Stimulated activated CD8-positive, alpha-beta memory T cell treated with anti-CD3 and anti-CD28 coated beads, Interleukin-4, amount 100 ng/mL, for 1 hour (primary cell): ENCODE data around the gene PPAT.
A peak's percentile ranks its signal among the peaks of the same experiment; 100 is the strongest.
"Not testable (repeated sequence)": the region's sequence is repeated elsewhere in the genome, so short reads cannot be mapped to it uniquely, and the experiment has no call there.

Experiments used
- DNase-seq, 2 donors: peaks; one replicate each; pipeline ENCODE4 v3.0.0-alpha.2; 2020; ENCODE audit warnings: low read depth in 2 of 2, low spot score in 1 of 2

Gene PPAT

DNA sequence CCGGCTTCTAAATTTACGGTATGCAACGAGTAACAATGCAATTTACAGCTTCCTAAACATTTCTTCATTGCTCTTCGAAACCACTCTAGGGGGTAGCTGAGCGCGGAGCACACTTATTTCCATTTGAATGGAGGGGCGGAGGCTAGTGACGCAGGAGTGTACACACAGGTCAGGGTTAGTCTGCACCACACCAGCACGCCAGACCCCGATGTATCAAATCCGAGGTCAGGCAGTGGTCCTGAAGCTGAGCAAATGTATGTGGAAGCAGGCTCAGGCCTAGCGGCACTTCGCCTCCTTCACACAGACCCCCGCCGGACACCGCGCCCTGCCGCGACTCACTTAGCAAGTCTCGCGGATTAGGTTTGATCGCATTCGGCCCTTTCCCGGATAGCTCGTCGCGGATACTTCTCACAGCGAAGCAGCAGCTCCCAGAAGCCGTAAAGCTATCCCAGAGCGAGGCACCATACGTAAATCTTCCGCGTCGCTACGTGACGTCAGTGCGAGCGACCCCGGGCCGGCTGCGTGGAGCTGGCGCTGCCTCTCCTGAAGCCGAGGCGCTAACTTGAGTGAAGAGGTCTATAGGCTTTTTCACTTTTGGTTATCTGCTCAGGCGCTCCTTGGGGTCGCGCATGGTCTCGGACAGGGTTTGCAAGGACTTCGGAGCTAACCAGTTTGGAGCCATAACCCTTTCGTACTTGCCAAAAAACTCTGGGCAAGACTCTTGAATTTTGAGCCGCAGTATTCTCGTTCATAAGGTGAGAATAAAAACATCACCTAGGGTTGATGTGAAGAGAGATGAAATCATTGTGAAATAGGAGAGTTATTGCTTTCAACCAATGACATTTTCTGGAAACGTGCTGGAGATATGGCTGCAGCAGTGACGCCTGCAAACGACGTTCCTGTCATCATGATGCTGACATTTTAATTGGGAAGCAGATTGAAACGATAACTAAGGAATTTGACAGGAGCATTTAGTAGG, 48.1 kb downstream of the PPAT start, which contains the start of gene AASDH:
Gene AASDH (minus strand): TSS at position 469 of the 979 bp plus-strand sequence. CDS start 3,192 bp downstream, outside the sequence.
- DNase-seq = peak; percentile 88 to 97

DNA sequence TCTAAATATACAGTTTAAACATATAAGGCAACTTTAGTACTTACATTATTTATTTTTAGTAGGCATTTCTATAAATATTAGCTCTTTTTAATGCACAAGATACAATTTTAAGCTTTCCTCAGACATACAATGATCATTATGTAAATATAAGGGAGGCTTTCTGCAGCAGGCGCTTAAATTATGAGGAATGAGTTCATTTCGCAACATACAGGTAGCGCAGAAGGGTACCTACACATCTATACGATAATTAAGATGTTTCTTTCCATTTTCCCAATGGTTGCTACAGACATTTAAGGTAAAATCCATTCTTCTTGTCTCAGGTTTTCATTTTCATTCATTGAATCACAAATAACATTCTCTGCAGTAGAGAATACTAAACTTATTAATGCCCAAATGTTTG, 49.3 kb downstream of the PPAT start:
- no peak for DNase-seq

GRCh38 chr4:56375458-56375857, 60.0 kb downstream of the PPAT start:
- DNase-seq = no peak

GRCh38 chr4:56374956-56375355, 60.5 kb downstream of the PPAT start:
- no peak for DNase-seq

GRCh38 chr4:56372774-56373173, 62.6 kb downstream of the PPAT start:
- no peak for DNase-seq

DNA sequence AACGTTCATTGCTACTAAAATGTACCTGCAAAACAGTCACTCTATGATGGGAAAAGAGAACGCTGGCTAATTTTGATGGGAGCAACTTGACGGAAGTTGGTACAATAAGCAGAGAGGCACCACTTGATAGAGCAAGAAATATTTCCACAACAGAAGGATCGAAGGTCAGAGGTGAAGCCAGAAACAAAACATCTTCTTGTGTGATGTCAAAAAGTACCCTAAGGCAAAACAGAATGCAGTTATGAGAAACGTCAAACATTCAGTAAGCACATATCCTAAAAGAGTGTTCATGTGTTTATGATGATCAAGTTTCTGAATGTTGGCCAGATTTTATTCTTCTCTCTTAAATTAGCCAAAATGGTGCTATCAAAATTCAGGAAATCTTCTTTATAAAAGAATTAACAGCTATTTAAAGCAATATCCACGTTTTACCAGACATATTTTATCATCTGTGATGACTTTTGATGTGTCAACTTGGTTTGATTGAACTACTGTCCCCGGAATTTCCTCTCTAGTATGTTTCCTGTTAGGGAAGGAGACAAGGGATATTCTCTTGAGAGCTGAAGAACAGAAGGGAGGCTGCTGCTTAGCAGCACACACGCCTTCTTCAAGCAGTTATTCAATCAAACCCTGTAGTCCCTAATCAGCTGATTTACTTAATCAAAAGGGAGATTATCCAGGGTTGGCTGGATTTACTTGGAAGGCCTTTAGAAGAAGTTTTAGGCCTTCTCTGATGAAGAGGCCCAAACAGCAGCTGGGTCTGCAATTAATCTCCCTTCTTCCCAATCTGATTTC, 63.8 kb downstream of the PPAT start:
- no peak for DNase-seq

GRCh38 chr4:56370377-56370776, 65.0 kb downstream of the PPAT start:
- DNase-seq = no peak

DNA sequence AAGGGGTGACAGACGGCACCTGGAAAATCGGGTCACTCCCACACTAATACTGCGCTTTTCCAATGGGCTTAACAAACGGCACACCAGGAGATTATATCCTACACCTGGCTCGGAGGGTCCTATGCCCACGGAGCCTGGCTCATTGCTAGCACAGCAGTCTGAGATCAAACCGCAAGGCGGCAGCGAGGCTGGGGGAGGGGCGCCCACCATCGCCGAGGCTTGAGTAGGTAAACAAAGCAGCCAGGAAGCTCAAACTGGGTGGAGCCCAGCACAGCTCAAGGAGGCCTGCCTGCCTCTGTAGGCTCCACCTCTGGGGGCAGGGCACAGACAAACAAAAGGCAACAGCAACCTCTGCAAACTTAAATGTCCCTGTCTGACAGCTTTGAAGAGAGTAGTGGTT, 72.4 kb downstream of the PPAT start:
- DNase-seq = not testable (repeated sequence)

- DNase-seq = no peak
Measured at GRCh38 chr4:56360071-56360470, 75.3 kb downstream of the PPAT start.

GRCh38 chr4:56356650-56357049, 78.8 kb downstream of the PPAT start:
- no peak for DNase-seq

GRCh38 chr4:56348576-56348975, 86.8 kb downstream of the PPAT start:
- DNase-seq = no peak

DNA sequence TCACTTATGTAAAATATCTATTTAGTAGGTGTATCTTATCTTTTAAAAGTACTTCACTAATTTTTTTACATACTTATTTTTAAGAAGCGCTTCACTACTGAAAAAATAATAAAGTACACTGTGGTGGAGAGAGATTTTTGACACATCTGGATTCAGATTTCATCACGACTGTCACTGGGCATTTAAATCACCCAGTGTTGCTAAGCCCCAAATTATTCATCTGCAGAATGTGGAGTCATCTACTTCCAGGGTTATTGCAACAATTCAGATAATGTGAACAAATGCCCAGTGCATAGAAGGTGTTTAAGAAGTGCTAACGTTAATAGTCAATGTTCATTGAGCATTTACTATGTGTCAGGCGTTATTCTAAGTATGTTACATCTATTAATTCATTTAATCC, 90.0 kb downstream of the PPAT start:
- no peak for DNase-seq
